ENCODE results near the gene ESCO1. TPM values are rescaled to one million over a fixed set of nuclear protein-coding genes. Genes with fewer than 3 reads are reported as not detected.
A peak's percentile ranks its signal among the peaks of the same experiment; 100 is the strongest.
"Not testable (repeated sequence)": the region's sequence is repeated elsewhere in the genome, so short reads cannot be mapped to it uniquely, and the experiment has no call there.

ESCO1 gene
- total and polyA plus RNA-seq, 4 donors, result 7.2 to 21.2 (median 15.7) TPM

GRCh38 chr18:21598726-21599584 lies 1.5 kb downstream of the ESCO1 start:
- 73 to 75% methylated on average over 18 of the region's 18 CpGs for WGBS, 2 donors
- no peak for DNase-seq
- Histone ChIP-seq H3K9me3 (ENCODE audit: control insufficient read depth, low read length) (no peaks in the 10 kb centered on the region), H3K27ac (ENCODE audit: low read depth in 1 of 2, low read length in 2 of 2) (no peak overlapping the region), H3K4me1 (ENCODE audit: control insufficient read depth in 1 of 2, insufficient read depth in 2 of 2, low read length in 2 of 2) (no peaks in the 10 kb centered on the region), H3K27me3 (ENCODE audit: control insufficient read depth in 1 of 2, insufficient read depth in 2 of 2, low read length in 1 of 2) (no peaks in the 10 kb centered on the region), H3K36me3 (ENCODE audit: control insufficient read depth in 1 of 2, insufficient read depth in 2 of 2, low read length in 1 of 2) (no peaks in the 10 kb centered on the region), H3K4me3 (ENCODE audit: low read length in 2 of 2) (peak overlapping the region in 1 of 2 donors; percentile 88)
- no peak for ATAC-seq (ENCODE audit: low FRiP score)
- intact Hi-C loops (cut with DNase I), result no loop called here

- H3K36me3 ChIP-seq (ENCODE audit: control insufficient read depth in 1 of 2, insufficient read depth in 2 of 2, low read length in 1 of 2), result no peaks in the 10 kb centered on the region
- no peak overlapping the region for H3K4me3 ChIP-seq (ENCODE audit: low read length in 2 of 2)
- intact Hi-C loops (cut with DNase I), result no loop called here
- 38 to 53% methylated on average over 1 of the region's 1 CpG for WGBS, 2 donors
- no peaks in the 10 kb centered on the region for H3K4me1 ChIP-seq (ENCODE audit: control insufficient read depth in 1 of 2, insufficient read depth in 2 of 2, low read length in 2 of 2)
- no peak for DNase-seq
- H3K9me3 ChIP-seq (ENCODE audit: control insufficient read depth, low read length), result no peaks in the 10 kb centered on the region
- H3K27me3 ChIP-seq (ENCODE audit: control insufficient read depth in 1 of 2, insufficient read depth in 2 of 2, low read length in 1 of 2), result no peaks in the 10 kb centered on the region
- H3K27ac ChIP-seq (ENCODE audit: low read depth in 1 of 2, low read length in 2 of 2), result no peak overlapping the region
- no peak for ATAC-seq (ENCODE audit: low FRiP score)
These were observed 2.9 kb downstream of the ESCO1 start for GRCh38 chr18:21597620-21598019.

- no peaks in the 10 kb centered on the region for H3K36me3 ChIP-seq (ENCODE audit: control insufficient read depth in 1 of 2, insufficient read depth in 2 of 2, low read length in 1 of 2)
- intact Hi-C loops (cut with DNase I), result no loop called here
- DNase-seq (no peak), ATAC-seq (ENCODE audit: low FRiP score) (no peak)
- WGBS, 2 donors, result 81 to 91% methylated on average over 3 to 4 of the region's 7 CpGs
- no peaks in the 10 kb centered on the region for H3K27me3 ChIP-seq (ENCODE audit: control insufficient read depth in 1 of 2, insufficient read depth in 2 of 2, low read length in 1 of 2)
- H3K4me3 ChIP-seq (ENCODE audit: low read length in 2 of 2), result no peak overlapping the region
- no peak overlapping the region for H3K27ac ChIP-seq (ENCODE audit: low read depth in 1 of 2, low read length in 2 of 2)
- no peaks in the 10 kb centered on the region for H3K4me1 ChIP-seq (ENCODE audit: control insufficient read depth in 1 of 2, insufficient read depth in 2 of 2, low read length in 2 of 2)
- H3K9me3 ChIP-seq (ENCODE audit: control insufficient read depth, low read length), result no peaks in the 10 kb centered on the region
These were observed 6.8 kb downstream of the ESCO1 start for GRCh38 chr18:21593540-21594257.

GRCh38 chr18:21592361-21592760 lies 8.1 kb downstream of the ESCO1 start:
- H3K27ac ChIP-seq (ENCODE audit: low read depth in 1 of 2, low read length in 2 of 2); intact Hi-C loops (cut with DNase I); DNase-seq; H3K4me1 ChIP-seq (ENCODE audit: control insufficient read depth in 1 of 2, insufficient read depth in 2 of 2, low read length in 2 of 2); ATAC-seq (ENCODE audit: low FRiP score); H3K9me3 ChIP-seq (ENCODE audit: control insufficient read depth, low read length); H3K27me3 ChIP-seq (ENCODE audit: control insufficient read depth in 1 of 2, insufficient read depth in 2 of 2, low read length in 1 of 2); H3K36me3 ChIP-seq (ENCODE audit: control insufficient read depth in 1 of 2, insufficient read depth in 2 of 2, low read length in 1 of 2); H3K4me3 ChIP-seq (ENCODE audit: low read length in 2 of 2): not testable (repeated sequence)
- WGBS, 2 donors, result 96 to 100% methylated on average over 6 to 23 of the region's 33 CpGs

GRCh38 chr18:21584391-21584790 lies 16.1 kb downstream of the ESCO1 start:
- intact Hi-C loops (cut with DNase I), result loop anchor here in 1 of 2 donors (10.0 kb wide), 1 partner anchor 90 kb away; no protein-coding TSS in a partner anchor
- H3K27ac ChIP-seq (ENCODE audit: low read depth in 1 of 2, low read length in 2 of 2), result no peak overlapping the region
- no peaks in the 10 kb centered on the region for H3K36me3 ChIP-seq (ENCODE audit: control insufficient read depth in 1 of 2, insufficient read depth in 2 of 2, low read length in 1 of 2)
- no peak overlapping the region for H3K4me3 ChIP-seq (ENCODE audit: low read length in 2 of 2)
- no peaks in the 10 kb centered on the region for H3K9me3 ChIP-seq (ENCODE audit: control insufficient read depth, low read length)
- DNase-seq, result no peak
- WGBS, 2 donors, result 91 to 94% methylated on average over 5 of the region's 5 CpGs
- no peak for ATAC-seq (ENCODE audit: low FRiP score)
- no peaks in the 10 kb centered on the region for H3K4me1 ChIP-seq (ENCODE audit: control insufficient read depth in 1 of 2, insufficient read depth in 2 of 2, low read length in 2 of 2)
- H3K27me3 ChIP-seq (ENCODE audit: control insufficient read depth in 1 of 2, insufficient read depth in 2 of 2, low read length in 1 of 2), result no peaks in the 10 kb centered on the region

GRCh38 chr18:21575656-21576055 lies 24.8 kb downstream of the ESCO1 start:
- no peaks in the 10 kb centered on the region for H3K36me3 ChIP-seq (ENCODE audit: control insufficient read depth in 1 of 2, insufficient read depth in 2 of 2, low read length in 1 of 2)
- ATAC-seq (ENCODE audit: low FRiP score) (no peak), DNase-seq (no peak)
- WGBS, 2 donors, result 93 to 96% methylated on average over 4 of the region's 4 CpGs
- intact Hi-C loops (cut with DNase I), result no loop called here
- H3K9me3 ChIP-seq (ENCODE audit: control insufficient read depth, low read length), result no peaks in the 10 kb centered on the region
- no peak overlapping the region for H3K4me3 ChIP-seq (ENCODE audit: low read length in 2 of 2)
- H3K27me3 ChIP-seq (ENCODE audit: control insufficient read depth in 1 of 2, insufficient read depth in 2 of 2, low read length in 1 of 2), result no peaks in the 10 kb centered on the region
- H3K27ac ChIP-seq (ENCODE audit: low read depth in 1 of 2, low read length in 2 of 2), result no peak overlapping the region
- peaks cover 0 to 3% of the 10 kb centered on the region in 2 donors for H3K4me1 ChIP-seq (ENCODE audit: control insufficient read depth in 1 of 2, insufficient read depth in 2 of 2, low read length in 2 of 2)

- DNase-seq (no peak), ATAC-seq (ENCODE audit: low FRiP score) (no peak)
- H3K27me3 ChIP-seq (ENCODE audit: control insufficient read depth in 1 of 2, insufficient read depth in 2 of 2, low read length in 1 of 2), result no peaks in the 10 kb centered on the region
- no peak overlapping the region for H3K27ac ChIP-seq (ENCODE audit: low read depth in 1 of 2, low read length in 2 of 2)
- intact Hi-C loops (cut with DNase I), result no loop called here
- peaks cover 0 to 1% of the 10 kb centered on the region in 2 donors for H3K36me3 ChIP-seq (ENCODE audit: control insufficient read depth in 1 of 2, insufficient read depth in 2 of 2, low read length in 1 of 2)
- no peak overlapping the region for H3K4me3 ChIP-seq (ENCODE audit: low read length in 2 of 2)
- H3K9me3 ChIP-seq (ENCODE audit: control insufficient read depth, low read length), result no peaks in the 10 kb centered on the region
- peaks cover 0 to 3% of the 10 kb centered on the region in 2 donors for H3K4me1 ChIP-seq (ENCODE audit: control insufficient read depth in 1 of 2, insufficient read depth in 2 of 2, low read length in 2 of 2)
These were observed 28.7 kb downstream of the ESCO1 start for GRCh38 chr18:21571772-21572171.

- H3K27me3 ChIP-seq (ENCODE audit: control insufficient read depth in 1 of 2, insufficient read depth in 2 of 2, low read length in 1 of 2), result no peaks in the 10 kb centered on the region
- H3K36me3 ChIP-seq (ENCODE audit: control insufficient read depth in 1 of 2, insufficient read depth in 2 of 2, low read length in 1 of 2), result peaks cover 0 to 2% of the 10 kb centered on the region in 2 donors
- no peak overlapping the region for H3K27ac ChIP-seq (ENCODE audit: low read depth in 1 of 2, low read length in 2 of 2)
- ATAC-seq (ENCODE audit: low FRiP score) (no peak), DNase-seq (no peak)
- no peaks in the 10 kb centered on the region for H3K9me3 ChIP-seq (ENCODE audit: control insufficient read depth, low read length)
- intact Hi-C loops (cut with DNase I), result no loop called here
- H3K4me1 ChIP-seq (ENCODE audit: control insufficient read depth in 1 of 2, insufficient read depth in 2 of 2, low read length in 2 of 2), result no peaks in the 10 kb centered on the region
- H3K4me3 ChIP-seq (ENCODE audit: low read length in 2 of 2), result no peak overlapping the region
These were observed 41.3 kb downstream of the ESCO1 start for GRCh38 chr18:21559195-21559594.

All from aorta (tissue), 5 donors.